HepG2 (cell line): ENCODE results near the gene ZNF512B. TPM values are rescaled to one million over a fixed set of nuclear protein-coding genes. Genes with fewer than 3 reads are reported as not detected.
A peak's percentile ranks its signal among the peaks of the same experiment; 100 is the strongest.

Experiments
- ATAC-seq: fragments of 200-7000 bp; cut with Tn5 transposase; 3 replicates; pipeline ENCODE4 v1.9.1; 2020; ENCODE audit warnings: mild to moderate bottlenecking, moderate library complexity
- BruUV-seq: library from RNA; stranded (reverse); fragments of 400-500 nt; replicated peaks from 2 replicates; lab custom pipeline; 2021; lab: Mats Ljungman, UMichigan
- CTCF ChIA-PET: fragments of 300-600 bp; formaldehyde crosslinking; extraction: SDS; loops from one replicate; lab custom pipeline; 2021; ENCODE audit warnings: low total read pairs, inconsistent platforms, low intra/inter-chr PET ratio; lab: Yijun Ruan, JAX
- POLR2A ChIA-PET: fragments of 350-600 bp; sonication (Branson Sonifier 250); formaldehyde crosslinking; loops from one replicate; lab custom pipeline; 2020; ENCODE audit warnings: antibody characterized with exemption, inconsistent platforms; lab: Yijun Ruan, JAX
- DNase-seq: peaks from one replicate; pipeline ENCODE4 v3.0.0-alpha.2; 2015; ENCODE audit warnings: low spot score
- FAIRE-seq: peaks from 3 replicates; lab custom pipeline; 2011; peaks lifted over from hg19 to GRCh38; lab: Jason Lieb, UNC
- H2AFZ ChIP-seq: one replicate; pipeline ENCODE4 v1.6.1; 2011; ENCODE audit warnings: low read length, inconsistent platforms
- H3K27ac ChIP-seq: fragments of 300-600 bp; 3 replicates; pipeline ENCODE4 v1.8.0; 2011; ENCODE audit warnings: mixed run types, mild to moderate bottlenecking, mixed read lengths, low read length, inconsistent platforms; ENCODE audit not compliant: insufficient read depth; ENCODE audit errors: extremely low read length
- H3K27me3 ChIP-seq, 2 experiments: fragments of 200-600 bp in 1 of 2; 2 replicates in 1 of 2; 3 replicates in 1 of 2; pipeline versions ENCODE4 v1.6.0 to v1.8.0; 2011; ENCODE audit warnings: low read length in 2 of 2, mild to moderate bottlenecking in 2 of 2, moderate library complexity in 2 of 2, inconsistent platforms in 1 of 2; ENCODE audit not compliant: insufficient read depth in 2 of 2, control insufficient read depth in 1 of 2
- H3K36me3 ChIP-seq, 2 experiments: fragments of 200-600 bp in 1 of 2; replicated peaks in 1 of 2; 2 replicates in 1 of 2; 3 replicates in 1 of 2; pipeline versions ENCODE4 v1.5.1 to v1.8.0; 2011; ENCODE audit warnings: low read length in 2 of 2, inconsistent platforms in 1 of 2; ENCODE audit not compliant: insufficient read depth in 2 of 2, control insufficient read depth in 1 of 2
- H3K4me1 ChIP-seq: 2 replicates; pipeline ENCODE4 v1.5.1; 2012; ENCODE audit warnings: low read length, inconsistent platforms; ENCODE audit not compliant: insufficient read depth
- H3K4me2 ChIP-seq: 2 replicates; pipeline ENCODE4 v1.6.0; 2011; ENCODE audit warnings: low read depth, low read length, inconsistent platforms
- H3K4me3 ChIP-seq, 3 experiments: fragments of 200-600 bp in 1 of 3; sonication (generic), shearing (Covaris generic) in 1 of 3; replicated peaks in 1 of 3; 2 replicates each; pipeline ENCODE4 v1.5.1; 2011 to 2016; ENCODE audit warnings: low read length in 3 of 3, inconsistent platforms in 2 of 3, low read depth in 2 of 3, mild to moderate bottlenecking in 2 of 3, control low read depth in 1 of 3, mixed read lengths in 1 of 3; ENCODE audit not compliant: insufficient read depth in 1 of 3
- H3K79me2 ChIP-seq: one replicate; pipeline ENCODE4 v1.6.1; 2011; ENCODE audit warnings: low read length, inconsistent platforms; ENCODE audit not compliant: insufficient read depth
- H3K9ac ChIP-seq: 2 replicates; pipeline ENCODE4 v1.6.0; 2011; ENCODE audit warnings: mild to moderate bottlenecking, low read depth, low read length, inconsistent platforms; ENCODE audit not compliant: insufficient read depth
- H3K9me3 ChIP-seq: 2 replicates; pipeline ENCODE4 v1.5.1; 2012; ENCODE audit warnings: mild to moderate bottlenecking, low read length
- H4K20me1 ChIP-seq: 2 replicates; pipeline ENCODE4 v1.6.0; 2011; ENCODE audit warnings: inconsistent platforms, mild to moderate bottlenecking, low read length, moderate library complexity; ENCODE audit not compliant: insufficient read depth
- CEBPB ChIP-seq: IDR thresholded peaks from 2 replicates; pipeline ENCODE4 v1.6.1; 2011; ENCODE audit warnings: low read depth, low read length, improper control_type of control experiment, borderline replicate concordance
- GABPA ChIP-seq, 2 experiments: IDR thresholded peaks; 2 replicates each; pipeline ENCODE4 v1.6.1; 2011 to 2016; ENCODE audit warnings: low read depth in 2 of 2, low read length in 1 of 2, missing biosample characterization in 1 of 2, missing genetic modification characterization in 1 of 2
- KLF13 ChIP-seq: sonication (generic); formaldehyde crosslinking; IDR thresholded peaks from 2 replicates; pipeline ENCODE4 v1.4.0; 2020; ENCODE audit warnings: mild to moderate bottlenecking, missing genetic modification reagents
- NFYC ChIP-seq: IDR thresholded peaks from 2 replicates; pipeline ENCODE4 v1.6.1; 2016; ENCODE audit warnings: missing genetic modification reagents, missing compliant biosample characterization
- PHF20 ChIP-seq: sonication (generic); formaldehyde crosslinking; IDR thresholded peaks from 2 replicates; pipeline ENCODE4 v1.5.0; 2020; ENCODE audit warnings: mild to moderate bottlenecking, missing genetic modification reagents
- SOX6 ChIP-seq, 2 experiments: fragments of 450-650 bp in 1 of 2; sonication (generic) in 1 of 2; formaldehyde crosslinking in 1 of 2; IDR thresholded peaks; 2 replicates each; pipeline versions ENCODE4 v1.4.0 to v1.6.1; 2017 to 2020; ENCODE audit warnings: antibody characterized with exemption in 1 of 2, mild to moderate bottlenecking in 1 of 2, missing genetic modification reagents in 1 of 2
- SRSF4 ChIP-seq: fragments of 200-400 bp; formaldehyde crosslinking; IDR thresholded peaks from one replicate; pipeline ENCODE4 v1.6.1; 2018; ENCODE audit warnings: mild to moderate bottlenecking, low read depth, low read length, moderate library complexity; ENCODE audit not compliant: poor library complexity, severe bottlenecking
- ZFP37 ChIP-seq: sonication (generic); formaldehyde crosslinking; IDR thresholded peaks from 2 replicates; pipeline ENCODE4 v1.4.0; 2020; ENCODE audit warnings: missing genetic modification reagents, borderline replicate concordance
- ZNF33A ChIP-seq: sonication (generic); formaldehyde crosslinking; IDR thresholded peaks from 2 replicates; pipeline ENCODE4 v1.5.1; 2020; ENCODE audit warnings: missing genetic modification reagents, mild to moderate bottlenecking, moderate library complexity, borderline replicate concordance
- ZNF468 ChIP-seq: sonication (generic); formaldehyde crosslinking; IDR thresholded peaks from 2 replicates; pipeline ENCODE4 v1.8.0; 2022; ENCODE audit warnings: mild to moderate bottlenecking, moderate library complexity, missing genetic modification reagents
- ZNF569 ChIP-seq: sonication (generic); formaldehyde crosslinking; IDR thresholded peaks from 2 replicates; pipeline ENCODE4 v1.5.0; 2020; ENCODE audit warnings: mild to moderate bottlenecking, missing genetic modification reagents, moderate library complexity, borderline replicate concordance
- WGBS: methylation state at CpG from one replicate; pipeline ENCODE4 v1.1.6; 2017; ENCODE audit warnings: low lambda C conversion rate; 5-methylcytosine and 5-hydroxymethylcytosine counted together
- in situ Hi-C: cut with HindIII; loops from 2 replicates; pipeline ENCODE4 v1.10.0; 2017; ENCODE audit warnings: low pct_unique_long_range_greater_than_20kb; ENCODE audit not compliant: extremely low pct_ligation_motif_present
- intact Hi-C: fragments of 100-400 bp; cut with micrococcal nuclease; formaldehyde crosslinking; loops from one replicate; pipeline ENCODE4 v1.10.0; 2022; ENCODE audit not compliant: unreplicated experiment
- polyA plus RNA-seq, 8 experiments: library from polyadenylated mRNA; depleted of rRNA in 3 of 8; stranded (reverse) in 7 of 8; unstranded in 1 of 8; fragments of >200 nt; fragmentation: Illumina TruSeq in 4 of 8; extraction: Trizol in 4 of 8; gene quantifications; 2 replicates each; pipeline versions ENCODE4 v1.2.1 to v1.2.3, GENCODE V29; 2011 to 2016; ENCODE audit warnings: low read depth in 4 of 8, missing spikeins in 1 of 8, mixed read lengths in 1 of 8; ENCODE audit not compliant: insufficient read depth in 1 of 8
- total RNA-seq, 5 experiments: library from RNA; depleted of rRNA; stranded (reverse); fragments of >200 nt; fragmentation: Illumina TruSeq; extraction: Trizol; gene quantifications; 2 replicates each; pipeline ENCODE4 v1.2.3, GENCODE V29; 2016; ENCODE audit warnings: low read depth in 1 of 5
- TF ChIP-seq, protein P1 (sequence below): sonication (generic); formaldehyde crosslinking; IDR thresholded peaks from 2 replicates; pipeline ENCODE4 v1.8.1; 2023; ENCODE audit warnings: mild to moderate bottlenecking, inconsistent platforms, moderate library complexity, missing genetic modification reagents, borderline replicate concordance
- TF ChIP-seq, protein P2 (sequence below): IDR thresholded peaks from 2 replicates; pipeline ENCODE4 v1.6.1; 2016; ENCODE audit warnings: missing compliant biosample characterization, missing genetic modification reagents, borderline replicate concordance

The ZNF512B gene
- total and polyA plus RNA-seq, 2 of the 13 experiments (the other 11 are each of a cell fraction or from before 2014, with no cell fraction given), result 11.5 to 30.6 TPM

DNA sequence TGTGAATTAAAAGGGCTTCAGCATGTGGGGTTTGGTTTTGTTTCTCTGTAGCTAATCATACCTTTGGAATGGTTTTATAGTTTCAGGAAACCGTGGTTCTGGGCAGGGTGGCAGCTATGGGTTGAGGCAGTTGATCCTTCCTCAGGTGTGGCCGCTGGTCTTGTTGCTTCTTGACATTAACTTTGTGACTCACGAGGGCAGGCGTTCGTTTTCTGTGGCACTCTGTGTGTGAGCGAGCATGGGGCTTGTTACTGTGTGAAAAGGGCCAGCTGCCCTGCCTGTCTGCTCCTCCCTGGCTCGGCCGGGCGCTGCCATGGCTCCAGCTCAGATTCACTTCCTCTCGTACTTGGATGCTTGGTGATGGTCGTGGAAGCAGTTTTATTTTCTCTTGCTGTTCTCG lies 58.6 kb downstream of the ZNF512B start:
- no peak for FAIRE-seq
- WGBS, result 96% methylated on average over 12 of the region's 12 CpGs
- no peak overlapping the region for H3K4me3 ChIP-seq

DNA sequence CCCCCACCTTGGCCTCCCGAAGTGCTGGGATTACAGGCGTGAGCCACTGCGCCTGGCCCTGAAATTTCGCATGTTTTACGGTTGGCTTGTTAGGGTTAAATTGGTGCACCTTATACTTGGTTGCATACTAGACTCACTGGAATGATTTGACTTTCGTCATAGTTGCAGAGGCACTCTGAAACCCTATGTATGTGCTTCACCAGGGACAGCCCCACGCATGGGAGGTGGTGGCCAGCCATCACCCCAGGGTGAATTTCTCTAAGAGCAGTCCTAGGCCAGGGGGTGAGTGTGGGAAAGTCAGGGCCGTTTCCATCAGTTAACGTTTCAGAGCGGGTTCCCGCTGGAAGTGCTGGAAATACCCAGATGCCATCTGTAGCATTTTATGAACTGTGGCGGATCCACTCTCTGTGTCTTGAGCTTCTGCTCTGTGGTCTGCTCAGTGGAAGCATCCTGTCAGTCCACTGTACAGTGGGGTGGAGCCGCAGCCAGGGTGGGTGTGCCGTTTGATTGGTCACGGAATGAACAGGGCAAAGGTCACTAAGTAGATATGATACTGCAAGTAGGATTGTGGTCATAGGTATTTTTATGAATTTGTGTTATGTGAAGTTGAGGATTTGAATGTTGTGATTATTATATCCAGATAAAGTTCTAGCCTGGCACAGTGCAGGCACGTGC lies 61.6 kb downstream of the ZNF512B start:
- in situ Hi-C loops (no loop called here), intact Hi-C loops (no loop called here)
- Histone ChIP-seq H3K4me1 (peaks cover 33% of the 10 kb centered on the region), H3K36me3 (peaks cover 5 to 7% of the 10 kb centered on the region in 2 experiments; a peak in 3 of 5 replicates), H3K9ac (no peak overlapping the region), H3K4me2 (no peak overlapping the region), H3K79me2 (peaks cover 87% of the 10 kb centered on the region), H4K20me1 (peaks cover 42% of the 10 kb centered on the region), H2AFZ (no peak overlapping the region), H3K27me3 (no peaks in the 10 kb centered on the region), H3K4me3 (no peak overlapping the region), H3K27ac (no peak overlapping the region), H3K9me3 (no peaks in the 10 kb centered on the region)
- BruUV-seq, result no TSS peak
- WGBS, result 78% methylated on average over 16 of the region's 16 CpGs
- peak; percentile 44 for DNase-seq
- ChIA-PET CTCF (no interaction called here), POLR2A (interaction anchor here (0.7 to 1.6 kb wide), 4 partner anchors 12 to 48 kb away, joined by 3 to 6 read pairs (median 4); partner anchors contain the start of genes TPD52L2 and UCKL1)
- no peak for FAIRE-seq
- ATAC-seq, result peak; percentile 67
- TF ChIP-seq KLF13 (CRISPR knock-in tag) (peak; percentile 54; the same call in 1 of the 2 replicates), CEBPB (no peak)
- TF ChIP-seq, protein P1, sequence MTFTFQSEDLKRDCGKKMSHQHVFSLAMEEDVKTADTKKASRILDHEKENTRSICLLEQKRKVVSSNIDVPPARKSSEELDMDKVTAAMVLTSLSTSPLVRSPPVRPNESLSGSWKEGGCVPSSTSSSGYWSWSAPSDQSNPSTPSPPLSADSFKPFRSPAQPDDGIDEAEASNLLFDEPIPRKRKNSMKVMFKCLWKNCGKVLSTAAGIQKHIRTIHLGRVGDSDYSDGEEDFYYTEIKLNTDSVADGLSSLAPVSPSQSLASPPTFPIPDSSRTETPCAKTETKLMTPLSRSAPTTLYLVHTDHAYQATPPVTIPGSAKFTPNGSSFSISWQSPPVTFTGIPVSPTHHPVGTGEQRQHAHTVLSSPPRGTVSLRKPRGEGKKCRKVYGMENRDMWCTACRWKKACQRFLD (CRISPR knock-in tag), result 0 out of 2 replicates have a peak, but pooled peaks have one; percentile 6
- TF ChIP-seq, protein P2, sequence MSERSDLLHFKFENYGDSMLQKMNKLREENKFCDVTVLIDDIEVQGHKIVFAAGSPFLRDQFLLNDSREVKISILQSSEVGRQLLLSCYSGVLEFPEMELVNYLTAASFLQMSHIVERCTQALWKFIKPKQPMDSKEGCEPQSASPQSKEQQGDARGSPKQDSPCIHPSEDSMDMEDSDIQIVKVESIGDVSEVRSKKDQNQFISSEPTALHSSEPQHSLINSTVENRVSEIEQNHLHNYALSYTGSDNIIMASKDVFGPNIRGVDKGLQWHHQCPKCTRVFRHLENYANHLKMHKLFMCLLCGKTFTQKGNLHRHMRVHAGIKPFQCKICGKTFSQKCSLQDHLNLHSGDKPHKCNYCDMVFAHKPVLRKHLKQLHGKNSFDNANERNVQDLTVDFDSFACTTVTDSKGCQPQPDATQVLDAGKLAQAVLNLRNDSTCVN (CRISPR knock-in tag), result no peak

More for the DNA sequence above, 58.6 kb downstream of the ZNF512B start:
- TF ChIP-seq ZNF468 (CRISPR knock-in tag) (no peak), ZFP37 (CRISPR knock-in tag) (no peak), PHF20 (CRISPR knock-in tag) (no peak), SOX6 (IDR thresholded peaks at IDR 0.05) (no peak), SOX6 (CRISPR knock-in tag; IDR thresholded peaks at IDR 0.05) (no peak), NFYC (CRISPR knock-in tag) (no peak), GABPA (IDR thresholded peaks at IDR 0.05; ENCODE audit: low read depth, low read length) (0 out of 2 replicates have a peak, but pooled peaks have one; percentile 11), GABPA (CRISPR knock-in tag; IDR thresholded peaks at IDR 0.05; ENCODE audit: low read depth) (no peak), ZNF33A (no peak), SRSF4 (no peak), ZNF569 (CRISPR knock-in tag) (no peak)
- Histone ChIP-seq H3K79me2 (peaks cover 87% of the 10 kb centered on the region), H2AFZ (no peak overlapping the region), H4K20me1 (peaks cover 42% of the 10 kb centered on the region), H3K4me1 (peaks cover 40% of the 10 kb centered on the region), H3K9me3 (no peaks in the 10 kb centered on the region), H3K9ac (no peak overlapping the region), H3K27ac (no peak overlapping the region), H3K4me2 (no peak overlapping the region), H3K27me3 (no peaks in the 10 kb centered on the region), H3K36me3 (peaks cover 3 to 9% of the 10 kb centered on the region in 2 experiments; a peak in 3 of 5 replicates)
- ATAC-seq, result no peak
- BruUV-seq, result no TSS peak
- intact Hi-C loops (no loop called here), in situ Hi-C loops (no loop called here)
- no peak for DNase-seq
- ChIA-PET CTCF (interaction anchor here (1.0 kb wide), 1 partner anchor 62 kb away, joined by 4 read pairs; no protein-coding TSS in a partner anchor), POLR2A (no interaction called here)
